Anterior cingulate cortex (tissue), 58 donors: Measurements from ENCODE around the gene AIDA.

Experiments
- DNase-seq, 58 donors: peaks; one replicate each; lab custom pipeline; 2025; lab: John Stamatoyannopoulos, UW

Gene AIDA

DNA sequence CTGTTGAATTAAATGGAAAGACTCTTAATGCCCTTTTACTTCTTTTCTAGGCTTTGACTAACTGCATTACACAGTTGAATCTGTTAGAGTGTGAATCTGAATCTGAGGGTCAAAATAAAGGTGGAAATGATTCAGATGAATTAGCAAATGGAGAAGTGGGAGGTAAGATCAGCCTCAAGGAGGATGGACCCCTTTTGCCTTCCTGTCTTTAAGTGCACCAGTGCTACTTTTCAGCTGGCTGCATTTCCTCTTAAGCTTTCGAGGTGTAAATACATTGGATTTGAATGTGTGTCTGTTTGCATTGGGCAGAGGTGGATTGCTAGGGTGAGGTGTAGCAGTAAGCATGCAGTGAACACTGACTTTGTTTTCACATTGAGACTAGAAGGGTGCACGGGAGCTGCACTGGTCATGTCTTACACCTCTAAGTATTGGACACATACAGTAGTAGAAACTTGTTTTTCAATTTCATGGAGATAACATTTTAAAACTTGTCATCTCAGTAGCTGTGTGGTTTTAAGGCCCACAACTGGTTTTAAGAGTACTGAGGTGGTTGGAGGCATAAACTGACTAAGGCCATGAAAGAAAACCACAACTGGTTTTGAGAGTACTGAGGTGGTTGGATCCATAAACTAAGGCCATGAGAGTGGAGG is 59.0 kb downstream of the AIDA start:
- DNase-seq = no peak

- no peak for DNase-seq
Measured at GRCh38 chr1:222652676-222653075, 59.6 kb downstream of the AIDA start.

DNA sequence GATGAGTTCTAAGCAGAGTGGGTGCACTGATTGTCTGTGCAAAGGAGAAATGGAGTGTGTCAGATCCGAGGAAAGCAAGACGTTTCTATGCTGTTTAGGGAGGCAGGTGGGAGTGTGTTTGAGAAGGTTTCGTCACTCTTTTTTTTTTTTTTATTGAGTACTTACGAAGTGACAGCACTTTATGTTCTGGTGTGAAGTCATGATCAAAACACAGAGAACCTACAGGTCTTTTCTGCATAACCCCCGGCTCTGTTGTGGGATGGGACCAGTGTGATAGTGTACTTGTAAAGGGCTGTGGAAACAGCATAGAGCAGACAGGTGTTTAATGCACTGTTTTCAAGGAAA is 67.7 kb downstream of the AIDA start:
- DNase-seq = no peak

GRCh38 chr1:222643938-222644635 is 68.2 kb downstream of the AIDA start:
- DNase-seq = peak; percentile 71 to 98 (median 94)

DNA sequence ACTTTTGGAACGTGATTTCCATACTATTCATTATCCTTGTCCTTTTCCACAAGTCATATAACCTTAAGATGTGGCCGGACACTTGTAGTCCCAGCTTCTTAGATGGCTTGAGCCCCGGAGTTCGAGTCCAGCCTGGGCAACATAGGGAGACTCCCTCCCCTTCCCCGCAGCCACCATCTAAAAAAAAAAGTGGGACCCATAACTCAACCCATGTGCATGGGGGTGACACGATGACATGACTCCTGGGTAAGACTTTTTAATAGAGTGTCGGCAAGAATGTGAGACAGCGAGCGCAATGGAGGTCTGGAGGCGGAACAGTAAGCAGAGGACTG is 68.7 kb downstream of the AIDA start:
- DNase-seq = peak in 1 of 58 donors; percentile 47

- peak in 2 of 58 donors; percentile 29 to 35 for DNase-seq
Measured at GRCh38 chr1:222642468-222642867, 69.8 kb downstream of the AIDA start.

GRCh38 chr1:222641269-222641948 is 70.9 kb downstream of the AIDA start:
- DNase-seq = no peak

- DNase-seq = peak in 28 of 58 donors; percentile 3 to 83 (median 21)
Measured at GRCh38 chr1:222634180-222635013, 77.9 kb downstream of the AIDA start.

DNA sequence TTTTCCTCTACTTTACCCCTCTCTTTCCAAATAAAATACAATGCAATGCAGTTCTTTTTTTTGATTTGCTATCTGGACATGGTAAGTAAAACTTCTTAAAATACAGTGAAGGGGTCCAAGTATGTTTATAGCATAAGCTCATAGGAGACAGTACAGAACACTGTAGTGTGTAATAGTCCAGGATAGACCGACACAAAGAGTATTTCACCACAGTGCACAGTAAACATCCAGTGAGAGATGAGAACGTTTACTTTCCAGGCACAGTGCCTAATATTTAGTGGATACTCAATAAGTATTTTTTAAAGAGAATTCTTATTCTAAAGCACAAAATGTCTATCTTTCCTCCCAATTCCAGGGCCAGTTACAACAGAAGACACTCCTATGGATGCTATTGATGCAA is 79.5 kb downstream of the AIDA start:
- DNase-seq = no peak

- DNase-seq = no peak
Measured at GRCh38 chr1:222631611-222632208, 80.6 kb downstream of the AIDA start.

GRCh38 chr1:222629921-222630535 is 82.3 kb downstream of the AIDA start:
- DNase-seq = no peak

DNA sequence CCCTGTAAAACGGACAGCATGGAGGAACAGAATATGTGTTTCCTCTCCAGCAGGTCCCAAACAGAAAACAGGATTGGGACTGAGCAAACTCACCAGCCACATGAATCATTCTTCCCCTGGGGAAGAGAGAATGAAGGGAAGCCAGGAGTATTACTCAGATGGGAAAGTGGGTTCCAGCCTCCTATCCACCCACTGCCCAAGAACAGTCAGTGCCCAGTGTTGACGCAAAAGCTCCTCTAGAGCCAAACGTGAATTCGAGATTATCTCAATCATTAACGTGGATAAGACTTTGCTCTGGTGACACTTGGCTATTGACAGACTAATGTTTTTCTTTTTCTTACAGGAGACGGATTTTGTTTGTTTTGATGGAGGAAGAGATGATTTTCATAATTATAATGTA is 85.1 kb downstream of the AIDA start:
- peak in 1 of 58 donors; percentile 36 for DNase-seq

- DNase-seq = no peak
Measured at GRCh38 chr1:222624214-222624613, 88.1 kb downstream of the AIDA start.

- DNase-seq = no peak
Measured at GRCh38 chr1:222623458-222623857, 88.8 kb downstream of the AIDA start.

DNA sequence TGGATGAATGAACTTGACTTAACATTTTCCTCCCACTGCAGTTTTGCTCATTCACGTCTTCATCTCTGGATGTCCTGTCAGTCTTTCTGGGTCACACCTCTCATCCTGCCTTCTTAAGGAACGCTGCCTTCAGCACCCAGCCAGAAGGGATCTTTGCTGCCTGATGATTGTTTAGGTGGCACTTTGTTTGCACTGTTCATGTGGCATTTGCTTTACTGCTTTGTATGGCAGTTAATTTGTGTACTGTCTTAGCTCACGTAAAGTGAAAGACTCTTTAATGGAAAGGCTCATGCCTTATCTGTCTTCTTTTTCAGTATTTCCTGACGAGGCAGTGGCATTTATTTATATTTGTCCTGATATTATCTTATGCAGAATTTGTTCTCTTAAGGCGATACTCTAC is 89.5 kb downstream of the AIDA start:
- no peak for DNase-seq

DNA sequence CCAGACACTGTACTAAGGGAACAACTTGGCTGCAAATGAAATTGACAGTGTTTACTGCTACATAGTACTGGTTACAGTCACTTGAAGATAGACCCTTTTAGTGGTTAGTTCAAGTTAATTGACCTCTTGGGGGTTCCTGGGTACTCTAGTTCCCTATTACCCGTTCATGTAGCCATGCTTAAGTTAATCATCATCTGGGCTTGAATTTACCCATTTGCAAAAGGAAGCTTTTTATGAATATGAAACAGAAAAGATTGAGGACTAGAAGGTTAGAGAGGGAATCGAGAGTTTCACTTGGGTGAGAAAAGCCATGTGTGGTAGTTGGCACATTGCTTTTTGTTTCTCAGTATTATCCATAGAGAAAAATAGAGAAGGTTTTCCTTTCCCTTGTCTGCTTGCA is 91.7 kb downstream of the AIDA start:
- DNase-seq = no peak

- DNase-seq = peak in 33 of 58 donors; percentile 3 to 64 (median 28)
Measured at GRCh38 chr1:222618880-222619596, 93.3 kb downstream of the AIDA start.
